Parathyroid adenoma (tissue), 2 donors: ENCODE measurements around the gene PITRM1.

Experiments used
- H2AFZ ChIP-seq: fragments of 300-600 bp; sonication (generic); one replicate; pipeline ENCODE4 v1.7.0; 2017; ENCODE audit warnings: antibody characterized with exemption, mild to moderate bottlenecking
- H3K27ac ChIP-seq: fragments of 300-600 bp; sonication (generic); one replicate; pipeline ENCODE4 v1.7.0; 2017
- H3K27me3 ChIP-seq: fragments of 300-600 bp; sonication (generic); one replicate; pipeline ENCODE4 v1.7.0; 2017; ENCODE audit warnings: low read length; ENCODE audit not compliant: control insufficient read depth, insufficient read depth
- H3K36me3 ChIP-seq: fragments of 300-600 bp; sonication (generic); one replicate; pipeline ENCODE4 v1.7.0; 2017; ENCODE audit warnings: low read length; ENCODE audit not compliant: control insufficient read depth, insufficient read depth
- H3K4me1 ChIP-seq: fragments of 300-600 bp; sonication (generic); one replicate; pipeline ENCODE4 v1.7.0; 2017; ENCODE audit warnings: control low read depth
- H3K4me2 ChIP-seq: fragments of 300-600 bp; sonication (generic); one replicate; pipeline ENCODE4 v1.7.0; 2017; ENCODE audit warnings: low read length
- H3K4me3 ChIP-seq: fragments of 300-600 bp; sonication (generic); one replicate; pipeline ENCODE4 v1.7.0; 2017; ENCODE audit warnings: low read depth, low read length
- H3K79me2 ChIP-seq: fragments of 300-600 bp; sonication (generic); one replicate; pipeline ENCODE4 v1.7.0; 2017; ENCODE audit warnings: control low read depth
- H3K9ac ChIP-seq: fragments of 300-600 bp; sonication (generic); one replicate; pipeline ENCODE4 v1.7.0; 2017; ENCODE audit warnings: mild to moderate bottlenecking
- H3K9me3 ChIP-seq: fragments of 300-600 bp; sonication (generic); one replicate; pipeline ENCODE4 v1.7.0; 2017; ENCODE audit warnings: low read length; ENCODE audit not compliant: control insufficient read depth
- TF ChIP-seq, protein P1 (sequence below): fragments of 300-600 bp; sonication (generic); IDR thresholded peaks from one replicate; pipeline ENCODE4 v1.7.0; 2017; ENCODE audit warnings: antibody characterized with exemption, mild to moderate bottlenecking
- donor health status: primary hyperparathyroidism.

PITRM1 gene

DNA sequence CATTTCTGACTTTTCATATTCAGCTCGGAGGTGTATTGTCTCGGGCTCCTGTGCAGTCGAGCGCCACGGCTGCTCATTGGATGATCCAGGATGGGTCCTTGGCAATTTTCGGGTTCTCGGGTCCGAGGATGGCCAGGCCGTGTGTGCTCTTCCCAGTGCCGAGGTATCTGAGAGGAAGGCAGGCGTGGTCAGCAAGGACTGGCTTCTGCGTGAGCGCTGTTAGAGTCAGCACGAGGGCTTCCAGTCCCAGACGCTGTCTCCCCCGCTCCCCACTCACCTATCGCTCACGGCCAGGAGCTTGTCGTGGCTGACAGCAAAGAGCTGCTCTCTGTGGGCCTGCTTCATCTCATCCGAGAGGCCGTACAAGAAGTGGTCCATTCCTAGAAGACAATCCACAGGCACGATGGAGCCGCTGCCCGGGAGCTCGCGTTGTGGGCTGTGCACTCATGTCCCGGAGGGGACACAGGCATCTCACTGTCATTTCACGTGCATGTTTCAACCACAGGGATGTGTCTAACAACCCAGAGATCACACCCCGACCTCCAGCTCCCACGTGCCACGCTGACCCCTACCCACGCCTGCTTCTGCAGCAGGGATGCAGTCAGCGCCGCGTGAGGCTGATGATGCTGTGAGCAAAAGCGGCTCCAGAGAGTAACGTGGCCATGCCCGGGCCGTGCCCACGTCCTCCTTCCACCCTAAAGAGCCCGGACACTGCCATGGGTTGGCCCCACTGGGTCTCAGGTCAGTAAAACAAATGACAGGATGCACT is 34.4 kb downstream of the PITRM1 start:
- no peak overlapping the region for H3K9ac ChIP-seq
- no peaks in the 10 kb centered on the region for H3K79me2 ChIP-seq
- H3K27me3 ChIP-seq: no peaks in the 10 kb centered on the region

DNA sequence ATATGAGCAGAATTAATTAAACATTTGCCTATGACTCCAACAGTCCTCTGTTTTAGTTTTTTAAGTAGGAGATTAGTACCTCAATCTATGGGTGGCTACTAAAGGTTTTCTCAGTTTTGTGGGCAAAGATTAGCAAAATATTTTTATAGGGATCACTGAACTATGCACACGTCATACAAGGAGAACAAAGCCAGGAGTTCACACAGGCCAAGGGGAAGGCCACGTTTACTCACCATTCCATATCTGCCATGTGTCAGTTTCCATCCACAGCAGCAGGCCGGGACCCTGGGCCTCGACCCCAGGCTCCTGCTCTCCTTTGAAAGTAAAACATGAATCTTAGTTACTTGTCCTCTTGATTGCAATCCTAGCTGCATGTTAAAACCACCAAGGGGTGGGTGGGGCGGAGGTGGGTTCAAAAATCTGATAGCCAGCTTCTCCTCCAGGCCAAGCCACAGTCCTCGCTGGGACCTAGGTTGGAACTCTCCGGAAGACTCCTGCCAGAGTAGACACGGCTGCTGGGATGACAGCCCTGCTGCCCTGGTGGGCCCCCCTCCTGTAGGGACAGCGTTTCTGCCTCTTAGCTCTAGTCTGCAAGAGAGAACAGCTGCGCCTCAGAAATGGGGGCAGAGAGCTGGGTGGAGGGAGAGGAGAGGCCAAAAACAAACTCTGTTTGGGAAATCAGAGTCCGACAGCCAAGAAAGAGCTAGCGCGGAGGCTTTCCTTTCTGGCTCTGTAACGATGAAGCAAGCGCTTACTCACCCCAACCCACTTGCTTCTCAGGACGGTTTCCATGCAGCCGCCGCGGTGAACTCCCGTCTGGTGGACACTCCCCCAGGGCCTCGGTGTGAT is 35.6 kb downstream of the PITRM1 start:
- Histone ChIP-seq H3K27ac (no peak overlapping the region), H3K4me2 (no peak overlapping the region), H3K36me3 (no peaks in the 10 kb centered on the region), H3K4me1 (no peaks in the 10 kb centered on the region), H3K9ac (no peak overlapping the region), H3K79me2 (no peaks in the 10 kb centered on the region), H2AFZ (no peak overlapping the region), H3K4me3 (no peak overlapping the region), H3K9me3 (no peaks in the 10 kb centered on the region), H3K27me3 (no peaks in the 10 kb centered on the region)
- TF ChIP-seq, protein P1, sequence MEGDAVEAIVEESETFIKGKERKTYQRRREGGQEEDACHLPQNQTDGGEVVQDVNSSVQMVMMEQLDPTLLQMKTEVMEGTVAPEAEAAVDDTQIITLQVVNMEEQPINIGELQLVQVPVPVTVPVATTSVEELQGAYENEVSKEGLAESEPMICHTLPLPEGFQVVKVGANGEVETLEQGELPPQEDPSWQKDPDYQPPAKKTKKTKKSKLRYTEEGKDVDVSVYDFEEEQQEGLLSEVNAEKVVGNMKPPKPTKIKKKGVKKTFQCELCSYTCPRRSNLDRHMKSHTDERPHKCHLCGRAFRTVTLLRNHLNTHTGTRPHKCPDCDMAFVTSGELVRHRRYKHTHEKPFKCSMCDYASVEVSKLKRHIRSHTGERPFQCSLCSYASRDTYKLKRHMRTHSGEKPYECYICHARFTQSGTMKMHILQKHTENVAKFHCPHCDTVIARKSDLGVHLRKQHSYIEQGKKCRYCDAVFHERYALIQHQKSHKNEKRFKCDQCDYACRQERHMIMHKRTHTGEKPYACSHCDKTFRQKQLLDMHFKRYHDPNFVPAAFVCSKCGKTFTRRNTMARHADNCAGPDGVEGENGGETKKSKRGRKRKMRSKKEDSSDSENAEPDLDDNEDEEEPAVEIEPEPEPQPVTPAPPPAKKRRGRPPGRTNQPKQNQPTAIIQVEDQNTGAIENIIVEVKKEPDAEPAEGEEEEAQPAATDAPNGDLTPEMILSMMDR: no peak

More for the DNA sequence above, 34.4 kb downstream of the PITRM1 start:
- no peak overlapping the region for H3K4me3 ChIP-seq
- H3K36me3 ChIP-seq: no peaks in the 10 kb centered on the region
- TF ChIP-seq, protein P1: no peak
- H3K27ac ChIP-seq: no peak overlapping the region
- H3K4me2 ChIP-seq: no peak overlapping the region
- H2AFZ ChIP-seq: no peak overlapping the region
- no peaks in the 10 kb centered on the region for H3K9me3 ChIP-seq
- no peaks in the 10 kb centered on the region for H3K4me1 ChIP-seq

DNA sequence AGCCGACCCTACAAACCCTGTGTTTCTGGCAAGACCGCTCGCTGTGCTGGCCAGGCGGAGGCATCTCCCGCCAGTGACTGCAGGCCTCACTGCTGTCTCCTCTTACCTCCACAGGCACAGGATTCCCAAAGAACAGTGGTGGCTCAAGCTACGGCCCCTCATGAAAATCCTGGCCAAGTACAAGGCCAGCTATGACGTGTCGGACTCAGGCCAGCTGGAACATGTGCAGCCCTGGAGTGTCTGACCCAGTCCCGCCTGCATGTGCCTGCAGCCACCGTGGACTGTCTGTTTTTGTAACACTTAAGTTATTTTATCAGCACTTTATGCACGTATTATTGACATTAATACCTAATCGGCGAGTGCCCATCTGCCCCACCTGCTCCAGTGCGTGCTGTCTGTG is 36.2 kb downstream of the PITRM1 start:
- TF ChIP-seq, protein P1: no peak
- H3K9me3 ChIP-seq: no peaks in the 10 kb centered on the region
- H3K36me3 ChIP-seq: no peaks in the 10 kb centered on the region
- no peaks in the 10 kb centered on the region for H3K79me2 ChIP-seq
- H3K27me3 ChIP-seq: no peaks in the 10 kb centered on the region
- no peak overlapping the region for H2AFZ ChIP-seq
- no peak overlapping the region for H3K9ac ChIP-seq
- H3K27ac ChIP-seq: no peak overlapping the region
- H3K4me2 ChIP-seq: no peak overlapping the region
- no peak overlapping the region for H3K4me3 ChIP-seq
- no peaks in the 10 kb centered on the region for H3K4me1 ChIP-seq

- H3K4me1 ChIP-seq: no peaks in the 10 kb centered on the region
- H3K36me3 ChIP-seq: no peaks in the 10 kb centered on the region
- no peak overlapping the region for H3K4me2 ChIP-seq
- no peak overlapping the region for H2AFZ ChIP-seq
- no peaks in the 10 kb centered on the region for H3K9me3 ChIP-seq
- H3K9ac ChIP-seq: no peak overlapping the region
- no peaks in the 10 kb centered on the region for H3K79me2 ChIP-seq
- no peak overlapping the region for H3K27ac ChIP-seq
- no peak overlapping the region for H3K4me3 ChIP-seq
- no peaks in the 10 kb centered on the region for H3K27me3 ChIP-seq
- TF ChIP-seq, protein P1: no peak
These were observed 37.6 kb downstream of the PITRM1 start for GRCh38 chr10:3135006-3135405.
